Measurements from ENCODE around the gene OR52E8. TPM values are rescaled to one million over a fixed set of nuclear protein-coding genes. Genes with fewer than 3 reads are reported as not detected.

Gene OR52E8
- total RNA-seq, 1 donor from 2014 or later: not detected

- Mint-ChIP-seq H3K4me1 (ENCODE audit: low read depth, unreplicated experiment) (no peaks in the 10 kb centered on the region), H3K27me3 (ENCODE audit: unreplicated experiment) (no peaks in the 10 kb centered on the region), H3K27ac (ENCODE audit: unreplicated experiment) (no peak overlapping the region), H3K36me3 (ENCODE audit: unreplicated experiment) (no peaks in the 10 kb centered on the region), H3K9me3 (ENCODE audit: unreplicated experiment) (no peaks in the 10 kb centered on the region), H3K4me3 (ENCODE audit: unreplicated experiment) (no peak overlapping the region)
- no peak for TF ChIP-seq CTCF (IDR thresholded peaks at IDR 0.05; ENCODE audit: partially characterized antibody, unreplicated experiment)
- no peak for DNase-seq
Measured at GRCh38 chr11:5833446-5833845, 24.0 kb downstream of the OR52E8 start.

GRCh38 chr11:5831196-5831829 lies 26.2 kb downstream of the OR52E8 start:
- Mint-ChIP-seq H3K9me3 (ENCODE audit: unreplicated experiment) (no peaks in the 10 kb centered on the region), H3K4me3 (ENCODE audit: unreplicated experiment) (no peak overlapping the region), H3K4me1 (ENCODE audit: low read depth, unreplicated experiment) (no peaks in the 10 kb centered on the region), H3K27ac (ENCODE audit: unreplicated experiment) (no peak overlapping the region), H3K27me3 (ENCODE audit: unreplicated experiment) (no peaks in the 10 kb centered on the region), H3K36me3 (ENCODE audit: unreplicated experiment) (no peaks in the 10 kb centered on the region)
- no peak for TF ChIP-seq CTCF (IDR thresholded peaks at IDR 0.05; ENCODE audit: partially characterized antibody, unreplicated experiment)
- no peak for DNase-seq

DNA sequence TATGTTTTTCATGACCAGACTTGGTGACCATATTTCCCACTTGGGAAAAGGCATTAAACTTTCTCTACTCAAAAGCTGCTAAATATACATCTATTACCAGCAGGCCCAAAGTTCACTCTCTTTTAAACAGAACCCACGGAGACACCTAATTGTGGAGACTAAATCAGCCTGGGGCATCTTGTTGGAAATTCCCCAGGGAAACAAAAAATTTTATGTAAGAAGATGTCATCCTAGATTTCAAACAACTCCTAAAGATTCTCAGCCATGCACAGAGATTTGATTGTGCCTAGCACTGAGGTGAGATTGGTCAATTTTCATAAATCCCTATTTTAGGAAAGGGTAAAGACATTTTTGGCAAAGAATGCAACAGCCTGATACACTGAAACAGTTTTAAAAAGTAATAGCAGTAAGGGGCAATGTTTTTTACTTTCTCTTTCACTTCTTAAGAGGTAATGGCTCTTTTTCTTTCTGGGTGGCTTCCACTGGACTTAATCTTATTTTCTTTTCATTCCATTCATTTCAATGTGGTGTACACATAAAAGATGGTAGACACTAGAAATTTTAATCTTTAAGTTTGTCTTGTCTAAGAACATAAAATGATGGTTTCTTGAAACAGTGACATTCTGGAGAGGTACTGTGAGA lies 39.1 kb downstream of the OR52E8 start:
- Mint-ChIP-seq H3K9me3 (ENCODE audit: unreplicated experiment) (no peaks in the 10 kb centered on the region), H3K4me3 (ENCODE audit: unreplicated experiment) (no peak overlapping the region)

DNA sequence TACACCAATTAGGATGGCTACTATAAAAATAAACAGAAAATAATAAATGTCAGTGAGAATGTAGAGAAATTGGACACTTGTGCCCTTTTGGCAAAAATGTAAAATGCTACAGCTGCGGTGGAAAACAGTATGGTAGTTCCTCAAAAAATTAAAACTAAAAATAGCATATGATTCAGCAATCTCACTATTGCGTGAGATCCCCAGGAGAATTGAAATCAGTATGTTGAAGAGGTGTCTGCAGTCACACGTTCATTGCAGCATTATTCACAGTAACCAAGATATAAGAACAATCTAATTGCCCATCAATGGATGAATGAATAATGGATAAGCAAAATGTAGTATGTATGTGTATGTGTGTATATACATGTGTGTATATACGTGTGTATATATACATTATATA lies 42.0 kb downstream of the OR52E8 start:
- Mint-ChIP-seq H3K36me3 (ENCODE audit: unreplicated experiment) (no peaks in the 10 kb centered on the region), H3K4me3 (ENCODE audit: unreplicated experiment) (no peak overlapping the region), H3K27me3 (ENCODE audit: unreplicated experiment) (no peaks in the 10 kb centered on the region), H3K27ac (ENCODE audit: unreplicated experiment) (no peak overlapping the region), H3K9me3 (ENCODE audit: unreplicated experiment) (no peaks in the 10 kb centered on the region), H3K4me1 (ENCODE audit: low read depth, unreplicated experiment) (no peaks in the 10 kb centered on the region)
- TF ChIP-seq CTCF (IDR thresholded peaks at IDR 0.05; ENCODE audit: partially characterized antibody, unreplicated experiment): no peak
- no peak for DNase-seq

More for the DNA sequence above, 39.1 kb downstream of the OR52E8 start:
- Mint-ChIP-seq H3K27me3 (ENCODE audit: unreplicated experiment) (no peaks in the 10 kb centered on the region), H3K36me3 (ENCODE audit: unreplicated experiment) (no peaks in the 10 kb centered on the region), H3K27ac (ENCODE audit: unreplicated experiment) (no peak overlapping the region), H3K4me1 (ENCODE audit: low read depth, unreplicated experiment) (no peaks in the 10 kb centered on the region)
- DNase-seq: no peak
- no peak for TF ChIP-seq CTCF (IDR thresholded peaks at IDR 0.05; ENCODE audit: partially characterized antibody, unreplicated experiment)

All from glutamatergic neuron (in vitro differentiated cells).